GM12874 (cell line): ENCODE data around the gene P2RY6.

ENCODE experiments used
- TF ChIP-seq, protein P1 (sequence below): IDR thresholded peaks from 2 replicates; pipeline ENCODE4 v1.5.1; 2011; ENCODE audit warnings: low read depth, mild to moderate bottlenecking, control low read depth, low read length, moderate library complexity; ENCODE audit not compliant: insufficient read depth

P2RY6 gene

DNA sequence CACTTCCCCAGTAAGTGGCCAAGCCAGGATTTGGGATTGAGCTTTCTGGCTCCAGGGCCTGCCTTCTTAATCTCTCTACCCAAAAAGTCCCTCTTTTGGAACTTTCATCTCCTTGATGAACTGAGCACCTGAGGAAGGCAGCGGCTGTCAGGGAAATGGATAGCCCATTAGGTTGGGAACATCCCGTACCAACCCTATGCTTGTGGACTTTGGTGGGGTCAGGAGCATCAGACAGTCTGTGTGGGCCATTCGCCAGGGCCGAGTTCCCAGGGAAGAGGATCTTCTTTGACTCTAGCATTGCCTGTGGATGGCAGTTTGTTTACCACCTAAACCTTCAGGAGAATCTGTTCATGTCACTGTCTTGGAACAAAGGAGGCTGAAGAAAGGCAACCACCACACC is 66.1 kb downstream of the P2RY6 start:
- TF ChIP-seq, protein P1, sequence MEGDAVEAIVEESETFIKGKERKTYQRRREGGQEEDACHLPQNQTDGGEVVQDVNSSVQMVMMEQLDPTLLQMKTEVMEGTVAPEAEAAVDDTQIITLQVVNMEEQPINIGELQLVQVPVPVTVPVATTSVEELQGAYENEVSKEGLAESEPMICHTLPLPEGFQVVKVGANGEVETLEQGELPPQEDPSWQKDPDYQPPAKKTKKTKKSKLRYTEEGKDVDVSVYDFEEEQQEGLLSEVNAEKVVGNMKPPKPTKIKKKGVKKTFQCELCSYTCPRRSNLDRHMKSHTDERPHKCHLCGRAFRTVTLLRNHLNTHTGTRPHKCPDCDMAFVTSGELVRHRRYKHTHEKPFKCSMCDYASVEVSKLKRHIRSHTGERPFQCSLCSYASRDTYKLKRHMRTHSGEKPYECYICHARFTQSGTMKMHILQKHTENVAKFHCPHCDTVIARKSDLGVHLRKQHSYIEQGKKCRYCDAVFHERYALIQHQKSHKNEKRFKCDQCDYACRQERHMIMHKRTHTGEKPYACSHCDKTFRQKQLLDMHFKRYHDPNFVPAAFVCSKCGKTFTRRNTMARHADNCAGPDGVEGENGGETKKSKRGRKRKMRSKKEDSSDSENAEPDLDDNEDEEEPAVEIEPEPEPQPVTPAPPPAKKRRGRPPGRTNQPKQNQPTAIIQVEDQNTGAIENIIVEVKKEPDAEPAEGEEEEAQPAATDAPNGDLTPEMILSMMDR: no peak

DNA sequence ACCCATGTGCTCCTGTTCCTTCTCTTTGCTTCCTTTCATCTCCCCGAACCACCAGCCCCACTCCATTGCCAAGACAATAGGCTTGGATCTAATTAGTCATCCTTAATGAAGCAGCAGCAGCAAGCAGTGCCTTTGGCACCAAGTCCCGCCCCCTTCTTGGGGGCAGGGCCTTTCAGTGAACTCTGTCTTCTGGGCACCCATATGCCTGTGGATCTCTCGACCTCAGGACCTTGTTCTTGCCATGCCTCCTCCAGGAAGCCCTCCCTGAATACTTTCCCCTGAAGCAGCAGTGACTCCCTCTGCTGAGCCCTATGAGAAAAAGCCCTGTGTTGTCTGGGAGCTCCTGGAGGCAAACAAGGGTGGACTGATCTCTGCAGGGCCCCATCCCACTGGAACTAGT is 68.0 kb downstream of the P2RY6 start:
- TF ChIP-seq, protein P1: no peak

DNA sequence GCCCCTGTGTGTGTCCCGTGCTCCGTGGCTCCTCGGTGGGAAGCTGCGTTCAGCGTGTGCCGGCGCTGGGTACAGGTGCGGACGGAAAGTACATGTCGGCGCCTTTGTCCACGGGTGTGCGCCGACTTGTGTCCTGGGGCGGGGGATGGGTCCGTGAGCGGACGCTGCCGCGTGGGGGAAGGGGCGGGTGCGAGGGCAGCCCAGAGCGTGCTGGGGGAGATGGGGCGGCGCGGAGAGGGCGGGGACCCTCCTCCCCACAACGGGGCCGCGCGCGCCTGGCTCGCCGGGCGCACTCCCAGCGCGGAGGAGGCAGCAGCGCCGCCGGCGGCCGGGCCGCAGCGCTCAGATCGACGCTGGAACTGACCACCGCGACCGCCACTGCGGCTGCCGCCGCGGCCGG is 70.5 kb downstream of the P2RY6 start:
- TF ChIP-seq, protein P1: no peak

DNA sequence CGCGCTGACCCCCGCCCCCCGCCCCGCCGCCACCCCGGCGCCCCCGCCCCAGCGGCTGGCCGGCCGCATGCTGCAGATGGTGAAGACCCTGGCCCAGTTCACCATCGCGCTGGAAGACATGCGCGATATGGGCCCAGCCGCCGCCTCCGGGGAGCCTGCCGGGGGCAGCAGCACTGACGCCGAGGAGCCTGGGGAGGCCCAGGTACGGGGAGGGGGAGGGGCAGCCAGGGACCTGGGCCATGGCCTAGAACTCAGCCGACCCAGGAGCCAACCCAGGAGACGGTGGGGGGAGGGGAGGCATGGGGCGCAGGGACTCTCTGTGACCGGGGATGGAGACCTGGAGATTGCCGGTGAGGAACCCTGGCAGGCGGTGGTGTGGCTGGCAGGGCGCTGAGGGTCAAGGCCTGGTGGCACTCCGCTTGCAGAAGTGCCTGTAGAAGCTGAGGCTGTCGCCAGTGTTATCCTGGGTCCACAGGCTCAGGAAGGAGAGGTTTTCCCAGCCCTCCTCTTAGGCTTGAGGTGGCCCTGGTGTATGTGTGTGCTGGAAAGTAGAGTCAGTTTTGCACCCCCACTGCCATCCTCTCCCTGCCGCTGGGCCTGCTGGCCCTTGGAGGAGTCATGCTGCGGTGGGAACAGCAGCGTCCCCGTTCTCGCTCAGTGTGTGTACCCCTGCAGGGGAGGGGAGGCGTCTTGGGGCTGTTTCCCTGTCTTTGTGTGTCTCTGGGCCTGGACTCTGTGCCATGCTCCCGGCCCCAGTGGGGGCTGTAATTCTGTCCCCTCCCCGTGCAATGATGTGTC is 71.1 kb downstream of the P2RY6 start:
- TF ChIP-seq, protein P1: no peak

DNA sequence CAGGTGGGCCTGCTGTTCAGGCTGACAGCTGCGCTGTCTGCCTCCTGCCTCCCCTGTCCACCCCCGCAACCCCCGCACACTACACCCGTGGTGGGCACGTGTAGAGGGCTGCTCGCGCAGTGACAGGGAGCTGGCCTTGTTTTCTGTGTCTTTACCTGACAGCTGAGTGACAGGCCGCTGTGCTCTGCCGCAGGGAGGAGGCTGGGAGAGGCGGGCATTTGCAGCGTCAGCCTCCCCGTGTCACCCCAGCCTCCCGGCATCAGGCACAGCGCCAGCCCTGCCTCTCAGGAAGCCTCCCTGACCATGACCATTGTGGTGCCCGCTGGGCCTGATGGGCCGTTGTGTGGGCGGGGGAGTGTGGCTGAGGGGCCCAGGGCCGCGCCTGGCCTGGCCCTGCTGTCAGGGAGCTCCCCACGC is 72.1 kb downstream of the P2RY6 start:
- TF ChIP-seq, protein P1: no peak

DNA sequence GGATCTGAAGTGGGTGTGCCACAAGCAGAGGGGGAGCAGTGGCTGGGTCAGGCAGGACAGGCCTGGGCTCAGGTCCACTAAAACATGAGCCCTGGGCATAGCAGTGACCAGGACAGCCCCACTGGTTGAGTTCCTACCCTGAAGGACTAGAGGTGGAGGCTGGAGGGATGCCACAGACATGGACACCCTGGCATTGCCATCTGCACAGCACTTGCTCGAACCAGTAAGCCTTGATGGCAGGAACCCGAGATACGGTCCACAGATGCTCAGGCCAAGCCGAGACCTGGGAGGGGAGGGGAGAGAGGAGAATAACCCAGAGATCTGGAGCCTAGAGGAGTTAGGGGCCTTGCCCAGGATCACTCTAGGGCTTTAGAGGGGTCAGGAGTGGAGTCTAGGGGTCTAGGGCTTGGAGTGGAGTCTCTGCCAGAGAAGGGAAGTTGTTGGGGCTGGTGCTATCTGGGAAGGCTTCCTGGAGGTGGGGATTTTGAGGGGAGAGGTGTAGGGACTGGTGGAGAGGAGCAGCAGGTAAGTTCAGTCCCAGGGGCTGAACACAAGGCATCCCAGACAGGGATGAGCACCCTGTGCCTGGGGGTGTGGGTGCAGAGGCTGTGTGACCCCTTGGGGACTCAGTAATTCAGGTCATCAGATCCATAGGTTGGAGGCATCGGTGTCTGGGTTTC is 73.5 kb downstream of the P2RY6 start:
- TF ChIP-seq, protein P1: no peak

DNA sequence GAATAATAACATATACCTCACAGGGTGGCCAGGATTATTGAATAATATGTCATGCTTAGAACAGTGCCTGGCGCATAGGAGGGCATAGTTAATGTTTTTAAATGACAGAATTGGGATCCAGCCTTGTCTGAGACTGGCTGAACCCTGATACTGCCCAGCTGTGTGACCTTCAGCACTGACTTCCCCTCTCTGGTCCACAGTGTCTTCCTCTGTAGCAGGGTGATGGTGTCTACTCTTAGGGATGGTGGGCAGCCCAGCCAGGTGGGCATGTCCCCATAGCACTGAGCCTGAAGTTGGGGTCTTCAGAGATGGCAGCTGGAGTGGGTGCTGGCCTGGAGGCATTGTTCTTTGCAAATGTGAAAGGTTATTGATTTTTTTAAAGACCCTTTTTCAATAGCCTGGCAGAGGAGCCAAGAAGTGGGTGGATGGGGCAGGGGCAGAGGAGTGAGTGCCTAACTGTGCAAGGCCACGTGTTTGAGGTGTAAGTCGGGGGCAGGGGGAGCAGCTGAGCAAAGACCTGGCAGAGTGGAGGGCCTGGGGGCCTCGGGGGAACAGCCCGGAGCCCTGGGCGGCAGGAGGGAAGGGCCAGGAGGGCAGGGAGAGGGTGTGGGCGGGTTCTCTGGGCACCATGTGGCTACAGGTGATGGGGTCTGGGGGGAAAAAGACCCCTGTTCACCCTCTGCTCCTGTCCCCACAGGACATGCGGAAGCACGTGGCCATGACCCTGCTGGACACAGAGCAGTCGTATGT is 74.2 kb downstream of the P2RY6 start:
- TF ChIP-seq, protein P1: no peak
